ENCODE measurements around the gene RPA4. TPM values are rescaled to one million over a fixed set of nuclear protein-coding genes. Genes with fewer than 3 reads are reported as not detected.

RPA4 gene
- total RNA-seq, result 1 to 10 TPM in 2 of 4 donors, under 1 TPM in 1, not detected in 1; 0.77 to 6.1 (median 4.2) TPM

GRCh38 chrX:96883608-96884007 lies at the start of gene RPA4:
RPA4 (plus strand) TSS chrX:96883908; CDS start chrX:96884311, 403 bp downstream.
- 92 to 95% methylated on average over 5 to 10 of the region's 10 CpGs for WGBS, 2 donors (ENCODE audit: low coverage in 1 of 2)
- TF ChIP-seq POLR2A (IDR thresholded peaks at IDR 0.05), result no peak
- TF ChIP-seq EP300 (IDR thresholded peaks at IDR 0.05), result no peak
- no peak for TF ChIP-seq POLR2AphosphoS5 (IDR thresholded peaks at IDR 0.05)
- TF ChIP-seq CTCF (IDR thresholded peaks at IDR 0.05), result no peak
- Histone ChIP-seq H3K27ac (no peak within 1 kb of the TSS), H3K27me3 (no peaks in the 10 kb centered on the region), H3K36me3 (peaks cover 0 to 3% of the 10 kb centered on the region in 2 donors), H3K4me1 (no peaks in the 10 kb centered on the region), H3K9me3 (no peaks in the 10 kb centered on the region), H3K4me3 (no peak within 1 kb of the TSS)
- no peak for ATAC-seq

- no peak overlapping the region for H3K27ac ChIP-seq
- WGBS, 2 donors (ENCODE audit: low coverage in 1 of 2), result 71 to 100% methylated on average over 1 of the region's 1 CpG
- TF ChIP-seq POLR2A (IDR thresholded peaks at IDR 0.05) (no peak), POLR2AphosphoS5 (IDR thresholded peaks at IDR 0.05) (no peak), EP300 (IDR thresholded peaks at IDR 0.05) (no peak), CTCF (IDR thresholded peaks at IDR 0.05) (no peak)
Measured at GRCh38 chrX:96834137-96834536, 49.6 kb upstream of the RPA4 start.

GRCh38 chrX:96835660-96836289 lies 47.9 kb upstream of the RPA4 start:
- no peak overlapping the region for H3K27ac ChIP-seq
- no peaks in the 10 kb centered on the region for H3K4me1 ChIP-seq
- H3K9me3 ChIP-seq, result no peaks in the 10 kb centered on the region
- no peak overlapping the region for H3K4me3 ChIP-seq
- TF ChIP-seq EP300 (IDR thresholded peaks at IDR 0.05), result no peak
- no peak for TF ChIP-seq POLR2AphosphoS5 (IDR thresholded peaks at IDR 0.05)
- TF ChIP-seq POLR2A (IDR thresholded peaks at IDR 0.05), result no peak
- no peak for TF ChIP-seq CTCF (IDR thresholded peaks at IDR 0.05)
- no peak for ATAC-seq
- 70 to 86% methylated on average over 3 to 5 of the region's 5 CpGs for WGBS, 2 donors (ENCODE audit: low coverage in 1 of 2)
- no peaks in the 10 kb centered on the region for H3K27me3 ChIP-seq
- no peaks in the 10 kb centered on the region for H3K36me3 ChIP-seq

More at GRCh38 chrX:96834137-96834536, 49.6 kb upstream of the RPA4 start:
- Histone ChIP-seq H3K4me1 (no peaks in the 10 kb centered on the region), H3K9me3 (no peaks in the 10 kb centered on the region), H3K27me3 (no peaks in the 10 kb centered on the region), H3K4me3 (no peak overlapping the region), H3K36me3 (no peaks in the 10 kb centered on the region)
- no peak for ATAC-seq

- H3K27ac ChIP-seq, result no peak overlapping the region
- H3K27me3 ChIP-seq, result no peaks in the 10 kb centered on the region
- no peak for ATAC-seq
- no peak for TF ChIP-seq EP300 (IDR thresholded peaks at IDR 0.05)
- no peak for TF ChIP-seq POLR2AphosphoS5 (IDR thresholded peaks at IDR 0.05)
- TF ChIP-seq POLR2A (IDR thresholded peaks at IDR 0.05), result no peak
- no peak for TF ChIP-seq CTCF (IDR thresholded peaks at IDR 0.05)
- no peaks in the 10 kb centered on the region for H3K4me1 ChIP-seq
- WGBS, 2 donors (ENCODE audit: low coverage in 1 of 2), result 59 to 82% methylated on average over 2 to 3 of the region's 3 CpGs
- no peaks in the 10 kb centered on the region for H3K36me3 ChIP-seq
- H3K9me3 ChIP-seq, result no peaks in the 10 kb centered on the region
- no peak overlapping the region for H3K4me3 ChIP-seq
Measured at GRCh38 chrX:96837808-96838207, 45.9 kb upstream of the RPA4 start.

GRCh38 chrX:96838537-96838936 lies 45.2 kb upstream of the RPA4 start:
- ATAC-seq, result no peak
- no peaks in the 10 kb centered on the region for H3K4me1 ChIP-seq
- H3K9me3 ChIP-seq, result no peaks in the 10 kb centered on the region
- WGBS, 2 donors (ENCODE audit: low coverage in 1 of 2), result 36 to 73% methylated on average over 1 of the region's 1 CpG
- H3K4me3 ChIP-seq, result no peak overlapping the region
- TF ChIP-seq EP300 (IDR thresholded peaks at IDR 0.05) (no peak), POLR2A (IDR thresholded peaks at IDR 0.05) (no peak), POLR2AphosphoS5 (IDR thresholded peaks at IDR 0.05) (no peak), CTCF (IDR thresholded peaks at IDR 0.05) (no peak)
- no peak overlapping the region for H3K27ac ChIP-seq
- H3K27me3 ChIP-seq, result no peaks in the 10 kb centered on the region
- no peaks in the 10 kb centered on the region for H3K36me3 ChIP-seq
